IMR-90 (cell line): ENCODE results near the gene AHR. TPM values are rescaled to one million over a fixed set of nuclear protein-coding genes. Genes with fewer than 3 reads are reported as not detected.

Experiments used
- ATAC-seq: fragments of 200-7000 bp; cut with Tn5 transposase; 2 replicates; pipeline ENCODE4 v1.9.1; 2020; ENCODE audit warnings: low read depth, mild to moderate bottlenecking, moderate library complexity
- BruUV-seq: library from RNA; stranded (reverse); fragments of 400-500 nt; replicated peaks from 2 replicates; lab custom pipeline; 2021; lab: Mats Ljungman, UMichigan
- CTCF ChIA-PET: fragments of 300-600 bp; formaldehyde crosslinking; extraction: SDS; loops from one replicate; lab custom pipeline; 2021; ENCODE audit warnings: antibody characterized with exemption; lab: Yijun Ruan, JAX
- POLR2A ChIA-PET: fragments of 300-600 bp; sonication (Branson Sonifier 250); formaldehyde crosslinking; loops from one replicate; lab custom pipeline; 2022; ENCODE audit warnings: antibody characterized with exemption; ENCODE audit not compliant: unreplicated experiment; lab: Charles Lee
- DNase-seq: peaks from one replicate; pipeline ENCODE4 v3.0.0; 2013
- H2AFZ ChIP-seq: replicated peaks from 2 replicates; pipeline ENCODE3; 2013; ENCODE audit warnings: low read length, mild to moderate bottlenecking; ENCODE audit not compliant: poor library complexity
- H2AK5ac ChIP-seq: 2 replicates; pipeline ENCODE4 v1.6.1; 2013; ENCODE audit warnings: low read depth, low read length, inconsistent platforms
- H2AK9ac ChIP-seq: replicated peaks from 2 replicates; pipeline ENCODE3; 2013; ENCODE audit warnings: mild to moderate bottlenecking, low read depth, low read length, moderate library complexity; ENCODE audit not compliant: poor library complexity
- H2BK120ac ChIP-seq: 2 replicates; pipeline ENCODE4 v1.6.1; 2013; ENCODE audit warnings: low read depth, low read length, inconsistent platforms
- H2BK15ac ChIP-seq: 3 replicates; pipeline ENCODE4 v1.6.1; 2013; ENCODE audit warnings: low read depth, low read length, inconsistent platforms
- H2BK20ac ChIP-seq: 2 replicates; pipeline ENCODE4 v1.6.1; 2013; ENCODE audit warnings: low read depth, mild to moderate bottlenecking, inconsistent platforms, low read length, moderate library complexity
- H2BK5ac ChIP-seq: 2 replicates; pipeline ENCODE4 v1.6.1; 2013; ENCODE audit warnings: mild to moderate bottlenecking, low read depth, low read length, inconsistent platforms; ENCODE audit not compliant: poor library complexity, severe bottlenecking
- H3K14ac ChIP-seq: replicated peaks from 2 replicates; pipeline ENCODE4 v1.6.1; 2013; ENCODE audit warnings: low read depth, low read length, inconsistent platforms
- H3K18ac ChIP-seq: 2 replicates; pipeline ENCODE4 v1.6.1; 2013; ENCODE audit warnings: low read depth, low read length, control low read depth
- H3K23ac ChIP-seq: 2 replicates; pipeline ENCODE4 v1.6.1; 2013; ENCODE audit warnings: low read depth, low read length, inconsistent platforms
- H3K27ac ChIP-seq: 2 replicates; pipeline ENCODE4 v1.5.1; 2013; ENCODE audit warnings: mild to moderate bottlenecking, control low read depth, low read length; ENCODE audit not compliant: insufficient read depth
- H3K27me3 ChIP-seq: 2 replicates; pipeline ENCODE4 v1.6.1; 2013; ENCODE audit warnings: low read length; ENCODE audit not compliant: control insufficient read depth, insufficient read depth
- H3K36me3 ChIP-seq: 2 replicates; pipeline ENCODE4 v1.6.1; 2013; ENCODE audit warnings: low read length, mixed read lengths; ENCODE audit not compliant: control insufficient read depth, insufficient read depth
- H3K4ac ChIP-seq: 2 replicates; pipeline ENCODE4 v1.6.1; 2013; ENCODE audit warnings: low read depth, low read length, inconsistent platforms
- H3K4me1 ChIP-seq: 2 replicates; pipeline ENCODE4 v1.6.1; 2013; ENCODE audit warnings: low read length, mixed read lengths; ENCODE audit not compliant: control insufficient read depth, insufficient read depth
- H3K4me2 ChIP-seq: 2 replicates; pipeline ENCODE4 v1.6.1; 2013; ENCODE audit warnings: low read depth, mild to moderate bottlenecking, control low read depth, low read length, moderate library complexity
- H3K4me3 ChIP-seq: 2 replicates; pipeline ENCODE4 v1.5.1; 2013; ENCODE audit warnings: low read depth, mild to moderate bottlenecking, control low read depth, low read length, moderate library complexity; ENCODE audit not compliant: insufficient read depth
- H3K56ac ChIP-seq: 2 replicates; pipeline ENCODE4 v1.6.1; 2013; ENCODE audit warnings: low read length, inconsistent platforms; ENCODE audit not compliant: insufficient read depth; ENCODE audit errors: extremely low read depth
- H3K79me1 ChIP-seq, 2 experiments: 2 replicates each; pipeline ENCODE4 v1.6.1; 2013; ENCODE audit warnings: low read length in 2 of 2, inconsistent platforms in 1 of 2, low read depth in 1 of 2
- H3K9ac ChIP-seq: 2 replicates; pipeline ENCODE4 v1.6.1; 2013; ENCODE audit warnings: low read depth, low read length, control low read depth
- H3K9me1 ChIP-seq: 2 replicates; pipeline ENCODE4 v1.6.1; 2013; ENCODE audit warnings: low read length, inconsistent platforms; ENCODE audit not compliant: insufficient read depth
- H3K9me3 ChIP-seq: 2 replicates; pipeline ENCODE4 v1.6.1; 2013; ENCODE audit warnings: low read length; ENCODE audit not compliant: control insufficient read depth, insufficient read depth
- H4K20me1 ChIP-seq: 2 replicates; pipeline ENCODE4 v1.6.1; 2013; ENCODE audit warnings: low read length, inconsistent platforms; ENCODE audit not compliant: insufficient read depth
- H4K5ac ChIP-seq: 2 replicates; pipeline ENCODE4 v1.6.1; 2013; ENCODE audit warnings: mild to moderate bottlenecking, low read depth, low read length, control low read depth
- H4K8ac ChIP-seq, 2 experiments: 2 replicates each; pipeline ENCODE4 v1.6.1; 2013; ENCODE audit warnings: low read depth in 2 of 2, low read length in 2 of 2, control low read depth in 1 of 2, inconsistent platforms in 1 of 2
- H4K91ac ChIP-seq: 2 replicates; pipeline ENCODE4 v1.6.1; 2013; ENCODE audit warnings: low read depth, low read length, inconsistent platforms; ENCODE audit not compliant: insufficient read depth
- WGBS, 2 experiments: methylation state at CpG; one replicate each; pipeline versions ENCODE4 v1.1.5 to v1.1.7; 2013; ENCODE audit warnings: missing lambda C conversion rate in 2 of 2; ENCODE audit not compliant: insufficient read length in 1 of 2; ENCODE audit errors: extremely low coverage in 2 of 2; 5-methylcytosine and 5-hydroxymethylcytosine counted together
- dilution Hi-C: fragments of 300-500 bp; cut with HindIII; formaldehyde crosslinking; loops from one replicate; pipeline ENCODE4 v1.14.3; 2018; ENCODE audit warnings: low sequenced_read_pairs; ENCODE audit not compliant: unreplicated experiment
- in situ Hi-C: fragments of 300-500 bp; cut with MboI; formaldehyde crosslinking; loops from 3 replicates; pipeline ENCODE4 v1.14.3; 2019; ENCODE audit warnings: low sequenced_read_pairs, inconsistent platforms, mixed read lengths
- intact Hi-C: fragments of 100-400 bp; cut with micrococcal nuclease; formaldehyde crosslinking; loops from 2 replicates; pipeline ENCODE4 v1.10.0; 2022
- polyA plus RNA-seq, 3 experiments: library from polyadenylated mRNA; depleted of rRNA; stranded (reverse); fragments of >200 nt; gene quantifications; 2 replicates each; pipeline ENCODE4 v1.2.3, GENCODE V29; 2012; ENCODE audit warnings: low replicate concordance in 1 of 3
- total RNA-seq: library from RNA; depleted of rRNA; stranded (reverse); fragments of >200 nt; gene quantifications from 2 replicates; pipeline ENCODE4 v1.2.3, GENCODE V29; 2012
- TF ChIP-seq, protein P1 (sequence below): fragments of 150-350 bp; IDR thresholded peaks from 2 replicates; pipeline ENCODE4 v1.6.1; 2016; ENCODE audit warnings: low read depth, mild to moderate bottlenecking, low read length, moderate library complexity, borderline replicate concordance

AHR gene
- total and polyA plus RNA-seq, 2 of the 4 experiments (the other 2 are of a cell fraction) = 6.9 to 55.2 TPM

DNA sequence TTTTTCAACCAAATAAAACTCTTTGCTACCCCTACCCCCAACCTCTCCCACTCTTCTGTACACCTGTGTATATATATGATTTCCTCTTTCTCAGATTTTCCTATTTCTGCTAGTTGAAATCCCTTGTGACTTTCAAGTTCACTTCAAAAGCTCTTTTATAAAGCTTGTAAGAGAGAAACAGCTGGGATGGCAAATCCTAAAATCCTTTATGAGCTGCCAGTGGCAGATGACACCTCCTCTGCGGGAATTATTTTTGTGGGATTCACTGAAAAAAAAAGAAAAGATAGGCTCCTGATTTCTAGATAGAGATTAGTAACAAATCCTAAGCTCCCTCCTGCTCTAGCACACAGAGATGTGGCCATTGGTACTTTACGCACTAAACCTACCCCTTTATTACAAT lies 92.9 kb downstream of the AHR start:
- ChIA-PET POLR2A (no interaction called here), CTCF (no interaction called here)
- no peaks in the 10 kb centered on the region for H4K20me1 ChIP-seq
- no peak overlapping the region for H4K8ac ChIP-seq
- peaks cover 6% of the 10 kb centered on the region for H3K9me3 ChIP-seq
- H4K91ac ChIP-seq = no peak overlapping the region
- ATAC-seq (no peak), DNase-seq (no peak)
- no peak overlapping the region for H3K14ac ChIP-seq
- no peak overlapping the region for H2BK20ac ChIP-seq
- WGBS, 2 experiments = no CpG with 5 or more reads among the region's 2 CpGs
- TF ChIP-seq, protein P1, sequence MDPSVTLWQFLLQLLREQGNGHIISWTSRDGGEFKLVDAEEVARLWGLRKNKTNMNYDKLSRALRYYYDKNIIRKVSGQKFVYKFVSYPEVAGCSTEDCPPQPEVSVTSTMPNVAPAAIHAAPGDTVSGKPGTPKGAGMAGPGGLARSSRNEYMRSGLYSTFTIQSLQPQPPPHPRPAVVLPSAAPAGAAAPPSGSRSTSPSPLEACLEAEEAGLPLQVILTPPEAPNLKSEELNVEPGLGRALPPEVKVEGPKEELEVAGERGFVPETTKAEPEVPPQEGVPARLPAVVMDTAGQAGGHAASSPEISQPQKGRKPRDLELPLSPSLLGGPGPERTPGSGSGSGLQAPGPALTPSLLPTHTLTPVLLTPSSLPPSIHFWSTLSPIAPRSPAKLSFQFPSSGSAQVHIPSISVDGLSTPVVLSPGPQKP = no peak
- H3K56ac ChIP-seq = no peak overlapping the region
- no peak overlapping the region for H3K4me2 ChIP-seq
- no peak overlapping the region for H3K9ac ChIP-seq
- no peak overlapping the region for H2AK9ac ChIP-seq
- no peaks in the 10 kb centered on the region for H3K4me1 ChIP-seq
- dilution Hi-C loops = no loop called here
- no peaks in the 10 kb centered on the region for H3K79me1 ChIP-seq
- no peak overlapping the region for H3K27ac ChIP-seq
- no peak overlapping the region for H2AK5ac ChIP-seq
- no peak overlapping the region for H2AFZ ChIP-seq
- H3K4me3 ChIP-seq = no peak overlapping the region
- in situ Hi-C loops = no loop called here
- H4K5ac ChIP-seq = no peak overlapping the region
- H3K18ac ChIP-seq = no peak overlapping the region
- H2BK5ac ChIP-seq = no peak overlapping the region
- no TSS peak for BruUV-seq
- H3K36me3 ChIP-seq = no peaks in the 10 kb centered on the region
- no peak overlapping the region for H3K23ac ChIP-seq
- no peaks in the 10 kb centered on the region for H3K27me3 ChIP-seq
- no peak overlapping the region for H2BK120ac ChIP-seq
- no peaks in the 10 kb centered on the region for H3K9me1 ChIP-seq
- H2BK15ac ChIP-seq = no peak overlapping the region
- no peak overlapping the region for H3K4ac ChIP-seq
- intact Hi-C loops = no loop called here
